Transverse colon (tissue), 4 donors: ENCODE results near the gene ARL8B. TPM values are rescaled to one million over a fixed set of nuclear protein-coding genes. Genes with fewer than 3 reads are reported as not detected.
A peak's percentile ranks its signal among the peaks of the same experiment; 100 is the strongest.

Experiments used
- DNase-seq: peaks from one replicate; pipeline ENCODE4 v3.0.0-alpha.2; 2019
- H3K27ac ChIP-seq, 4 donors: fragments of 200-600 bp; sonication (generic); 2 replicates each; pipeline ENCODE4 v1.5.1; 2016 to 2018; ENCODE audit warnings: inconsistent platforms in 4 of 4
- H3K27me3 ChIP-seq: fragments of 200-600 bp; sonication (generic); 2 replicates; pipeline ENCODE4 v1.5.1; 2017; ENCODE audit warnings: inconsistent platforms
- H3K36me3 ChIP-seq, 4 donors: fragments of 200-600 bp; sonication (generic); 2 replicates each; pipeline ENCODE4 v1.5.1; 2017 to 2019; ENCODE audit warnings: inconsistent platforms in 4 of 4
- H3K4me1 ChIP-seq, 4 donors: fragments of 200-600 bp; sonication (generic); 2 replicates each; pipeline ENCODE4 v1.5.1; 2017 to 2020; ENCODE audit warnings: inconsistent platforms in 4 of 4
- H3K4me3 ChIP-seq, 4 donors: fragments of 200-600 bp; sonication (generic); 1 replicate in 1 of 4; 2 replicates in 3 of 4; pipeline versions ENCODE4 v1.5.1 to v1.6.1; 2017 to 2019; ENCODE audit warnings: inconsistent platforms in 4 of 4
- H3K9me3 ChIP-seq, 2 donors: fragments of 200-600 bp; sonication (generic); 2 replicates each; pipeline ENCODE4 v1.5.1; 2017 to 2019; ENCODE audit warnings: inconsistent platforms in 2 of 2
- EP300 ChIP-seq: sonication (generic); formaldehyde crosslinking; IDR thresholded peaks from one replicate; pipeline ENCODE4 v1.6.1; 2017; ENCODE audit warnings: antibody characterized with exemption, low read depth
- POLR2A ChIP-seq: fragments of 450-650 bp; IDR thresholded peaks from one replicate; pipeline ENCODE4 v1.6.1; 2016; ENCODE audit warnings: antibody characterized with exemption, mild to moderate bottlenecking, moderate library complexity
- POLR2AphosphoS5 ChIP-seq, 3 donors: sonication (generic); formaldehyde crosslinking; IDR thresholded peaks; one replicate each; pipeline ENCODE4 v1.6.1; 2016; ENCODE audit warnings: antibody characterized with exemption in 3 of 3
- WGBS, 2 donors: methylation state at CpG; one replicate each; pipeline ENCODE4 v1.1.5; 2018; ENCODE audit warnings: low coverage in 1 of 2; 5-methylcytosine and 5-hydroxymethylcytosine counted together
- in situ Hi-C, 4 donors: fragments of 200-750 bp; cut with MboI; loops; one replicate each; pipeline versions ENCODE4 v1.15.0 to v1.15.1; 2017; ENCODE audit warnings: low sequenced_read_pairs in 3 of 4, low pct_ligation_motif_present in 1 of 4, low pct_unique_long_range_greater_than_20kb in 1 of 4
- intact Hi-C: fragments of 100-400 bp; cut with DNase I; formaldehyde crosslinking; loops from one replicate; pipeline ENCODE4 v1.15.1; 2023; ENCODE audit warnings: low total_unique reads
- total RNA-seq, 4 donors: library from RNA; depleted of rRNA; stranded (reverse); fragments of >200 nt; gene quantifications; one replicate each; pipeline ENCODE4 v1.1.0, GENCODE V29; 2016
- TF ChIP-seq, protein P1 (sequence below), 5 experiments: fragments of 200-600 bp in 3 of 5; fragments of 450-650 bp in 2 of 5; sonication (generic) in 3 of 5; IDR thresholded peaks; 1 replicate in 2 of 5; 2 replicates in 3 of 5; pipeline ENCODE4 v1.5.1; 2016 to 2017; ENCODE audit warnings: antibody characterized with exemption in 5 of 5, inconsistent platforms in 3 of 5, mild to moderate bottlenecking in 2 of 5, moderate library complexity in 1 of 5

ARL8B gene
- 10 to 100 TPM; 13.1 to 47.2 (median 31.9) TPM for total RNA-seq

DNA sequence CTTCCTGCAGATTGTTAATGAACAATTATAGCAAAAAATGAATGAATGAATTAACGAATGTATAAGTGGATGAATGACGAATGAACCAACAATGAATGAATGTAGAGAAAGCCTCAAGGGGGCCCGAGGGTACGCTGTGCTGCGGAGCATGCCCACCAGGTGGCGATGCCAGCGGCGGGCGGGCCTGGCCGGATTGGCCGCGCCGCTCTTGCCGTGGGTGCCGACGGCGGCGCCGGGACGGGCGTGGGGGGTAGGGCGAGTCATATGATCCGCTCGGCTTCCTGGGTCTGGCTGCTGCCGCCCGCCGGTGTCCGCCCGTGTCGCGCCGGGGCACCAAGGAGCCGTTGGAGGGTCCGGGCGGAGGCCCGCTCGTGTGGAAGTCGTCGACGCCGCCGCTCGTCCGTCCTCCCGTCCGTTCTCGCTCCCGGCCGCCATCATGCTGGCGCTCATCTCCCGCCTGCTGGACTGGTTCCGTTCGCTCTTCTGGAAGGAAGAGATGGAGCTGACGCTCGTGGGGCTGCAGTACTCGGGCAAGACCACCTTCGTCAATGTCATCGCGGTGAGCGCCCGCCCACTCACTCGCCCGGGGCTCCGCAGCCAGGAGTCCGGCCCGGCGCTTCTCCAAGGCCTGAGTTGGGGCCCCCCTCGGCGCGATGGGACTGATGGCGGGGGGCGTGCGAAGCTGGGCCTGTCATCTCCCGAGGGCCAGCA is at the start of gene ARL8B:
Gene ARL8B, plus strand, starts transcription at position 263 of the 711 bp plus-strand sequence. Its CDS starts 174 bp downstream, at position 437.
- no peaks in the 10 kb centered on the region for H3K27me3 ChIP-seq
- H3K4me1 ChIP-seq: peaks cover 12 to 45% (median 19%) of the 10 kb centered on the region in 4 donors
- H3K27ac ChIP-seq: peak within 1 kb of the TSS; percentile 89 to 93 (median 92)
- intact Hi-C loops (loop anchor here (5.0 kb wide), 1 partner anchor 65 kb away; the partner anchor contains the start of gene EDEM1), in situ Hi-C loops (no loop called here)
- no peaks in the 10 kb centered on the region for H3K9me3 ChIP-seq
- 0% methylated on average over 18 to 20 of the region's 74 CpGs for WGBS, 2 donors
- peak within 1 kb of the TSS; percentile 87 to 97 (median 90) for H3K4me3 ChIP-seq
- H3K36me3 ChIP-seq: no peaks in the 10 kb centered on the region
- peak; percentile 93 for DNase-seq
- TF ChIP-seq, protein P1, sequence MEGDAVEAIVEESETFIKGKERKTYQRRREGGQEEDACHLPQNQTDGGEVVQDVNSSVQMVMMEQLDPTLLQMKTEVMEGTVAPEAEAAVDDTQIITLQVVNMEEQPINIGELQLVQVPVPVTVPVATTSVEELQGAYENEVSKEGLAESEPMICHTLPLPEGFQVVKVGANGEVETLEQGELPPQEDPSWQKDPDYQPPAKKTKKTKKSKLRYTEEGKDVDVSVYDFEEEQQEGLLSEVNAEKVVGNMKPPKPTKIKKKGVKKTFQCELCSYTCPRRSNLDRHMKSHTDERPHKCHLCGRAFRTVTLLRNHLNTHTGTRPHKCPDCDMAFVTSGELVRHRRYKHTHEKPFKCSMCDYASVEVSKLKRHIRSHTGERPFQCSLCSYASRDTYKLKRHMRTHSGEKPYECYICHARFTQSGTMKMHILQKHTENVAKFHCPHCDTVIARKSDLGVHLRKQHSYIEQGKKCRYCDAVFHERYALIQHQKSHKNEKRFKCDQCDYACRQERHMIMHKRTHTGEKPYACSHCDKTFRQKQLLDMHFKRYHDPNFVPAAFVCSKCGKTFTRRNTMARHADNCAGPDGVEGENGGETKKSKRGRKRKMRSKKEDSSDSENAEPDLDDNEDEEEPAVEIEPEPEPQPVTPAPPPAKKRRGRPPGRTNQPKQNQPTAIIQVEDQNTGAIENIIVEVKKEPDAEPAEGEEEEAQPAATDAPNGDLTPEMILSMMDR (IDR thresholded peaks at IDR 0.05): peak; percentile 89 to 98 (median 96)
- TF ChIP-seq EP300: no peak
- peak; percentile 60 to 89 (median 87) for TF ChIP-seq POLR2AphosphoS5 (IDR thresholded peaks at IDR 0.05)
- TF ChIP-seq POLR2A: peak; percentile 77

DNA sequence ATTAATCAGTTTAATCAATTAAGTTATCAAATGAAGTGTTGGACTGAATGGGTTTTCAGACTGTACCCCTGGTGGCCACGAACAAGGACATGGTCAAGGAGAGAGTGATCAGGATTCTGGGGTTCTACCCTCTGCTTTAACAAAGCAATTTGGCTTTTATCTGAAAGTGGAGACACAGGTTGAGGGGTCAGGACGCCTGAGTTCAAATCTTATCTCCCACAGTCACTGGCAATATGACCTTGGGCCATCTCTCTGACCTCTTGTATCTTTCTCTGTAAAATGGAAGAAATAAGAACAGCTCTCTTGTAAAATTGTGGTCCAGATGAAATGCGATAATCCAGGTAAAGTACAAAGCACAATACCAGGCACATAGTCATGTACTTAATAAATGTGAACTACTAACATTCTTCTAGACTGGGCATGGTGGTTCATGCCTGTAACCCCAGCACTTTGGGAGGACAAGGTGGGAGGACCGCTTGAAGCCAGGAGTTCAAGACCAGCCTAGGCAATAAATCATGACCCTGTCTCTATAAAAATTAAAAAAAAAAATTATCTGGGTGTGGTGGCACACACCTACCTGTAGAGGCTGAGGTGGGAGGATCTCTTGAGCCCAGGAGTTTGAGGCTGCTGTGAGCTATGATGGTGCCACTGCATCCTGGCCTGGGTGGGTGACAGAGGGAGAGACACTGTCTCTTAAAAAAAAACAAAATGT is 48.6 kb upstream of the ARL8B start:
- Histone ChIP-seq H3K4me1 (no peaks in the 10 kb centered on the region), H3K27ac (no peak overlapping the region), H3K27me3 (no peaks in the 10 kb centered on the region), H3K4me3 (no peak overlapping the region), H3K9me3 (no peaks in the 10 kb centered on the region), H3K36me3 (no peaks in the 10 kb centered on the region)
- TF ChIP-seq POLR2AphosphoS5 (IDR thresholded peaks at IDR 0.05) (no peak), EP300 (no peak), POLR2A (no peak)
- TF ChIP-seq, protein P1 (IDR thresholded peaks at IDR 0.05): no peak
- DNase-seq: no peak
- in situ Hi-C loops (loop anchor here in 2 of 4 donors (25.0 kb wide), 2 partner anchors 361 to 711 kb away; no protein-coding TSS in a partner anchor), intact Hi-C loops (no loop called here)
- 49 to 73% methylated on average over 1 to 4 of the region's 4 CpGs for WGBS, 2 donors

DNA sequence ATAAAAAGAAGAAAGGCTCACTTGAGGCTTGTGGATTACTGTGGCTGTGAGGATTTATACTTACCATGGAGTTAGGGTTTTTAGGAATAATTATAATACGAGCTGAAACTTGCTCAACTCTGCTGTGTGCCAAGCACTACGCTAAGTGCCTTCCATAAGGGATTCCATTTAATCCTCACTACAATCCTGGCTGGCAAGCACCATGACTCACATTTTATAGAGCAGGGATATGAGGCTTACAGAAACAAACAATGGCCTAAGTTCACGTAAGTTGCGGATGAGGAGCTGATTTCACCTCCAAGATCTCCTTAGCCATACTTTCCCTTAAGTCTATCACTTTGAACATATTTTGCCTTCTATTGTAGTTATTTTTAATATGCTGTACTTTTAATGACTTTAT is 43.9 kb upstream of the ARL8B start:
- DNase-seq: no peak
- WGBS, 2 donors: 52 to 69% methylated on average over 4 of the region's 4 CpGs
- in situ Hi-C loops: no loop called here

DNA sequence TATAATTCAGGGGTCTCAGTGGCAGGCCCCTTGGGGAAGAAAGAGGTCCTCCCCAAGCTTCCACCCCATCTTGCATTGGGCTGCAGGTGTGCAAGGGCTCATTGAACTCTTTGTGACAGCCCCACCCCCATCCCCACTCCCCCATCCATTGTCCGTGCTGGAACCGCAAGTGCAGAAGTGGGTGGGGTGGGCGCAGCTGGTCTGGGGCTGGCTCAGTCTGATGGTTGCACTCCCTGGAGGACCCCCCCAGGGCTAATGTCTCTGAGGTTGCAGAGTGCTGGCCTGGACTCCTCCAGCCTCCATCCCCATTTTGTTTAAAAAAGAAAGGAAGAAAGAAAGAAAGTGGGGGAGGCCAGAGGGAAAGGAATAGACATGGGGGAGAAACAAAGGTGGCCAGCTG is 42.3 kb upstream of the ARL8B start:
- Histone ChIP-seq H3K4me1 (no peaks in the 10 kb centered on the region), H3K4me3 (no peak overlapping the region), H3K27ac (no peak overlapping the region), H3K36me3 (no peaks in the 10 kb centered on the region), H3K27me3 (no peaks in the 10 kb centered on the region), H3K9me3 (no peaks in the 10 kb centered on the region)
- TF ChIP-seq POLR2AphosphoS5 (IDR thresholded peaks at IDR 0.05) (no peak), POLR2A (no peak), EP300 (no peak)
- TF ChIP-seq, protein P1 (IDR thresholded peaks at IDR 0.05): no peak
- intact Hi-C loops: no loop called here
- WGBS, 2 donors: 83% methylated on average over 3 of the region's 3 CpGs; no CpG with 5 or more reads in 1 of the 2 donors
- no peak for DNase-seq
- in situ Hi-C loops: no loop called here

More for the DNA sequence above, 43.9 kb upstream of the ARL8B start:
- no peak overlapping the region for H3K4me3 ChIP-seq
- no peaks in the 10 kb centered on the region for H3K9me3 ChIP-seq
- intact Hi-C loops: no loop called here
- H3K4me1 ChIP-seq: no peaks in the 10 kb centered on the region
- H3K36me3 ChIP-seq: no peaks in the 10 kb centered on the region
- TF ChIP-seq, protein P1 (IDR thresholded peaks at IDR 0.05): no peak
- TF ChIP-seq EP300 (no peak), POLR2A (no peak), POLR2AphosphoS5 (IDR thresholded peaks at IDR 0.05) (no peak)
- no peaks in the 10 kb centered on the region for H3K27me3 ChIP-seq
- H3K27ac ChIP-seq: no peak overlapping the region
